ENCODE results near the gene GRM4.
"Not testable (repeated sequence)": the region's sequence is repeated elsewhere in the genome, so short reads cannot be mapped to it uniquely, and the experiment has no call there.

GRM4 gene

GRCh38 chr6:34018961-34019606, 126.8 kb downstream of the GRM4 start:
- no peak for DNase-seq

GRCh38 chr6:34018026-34018425, 127.9 kb downstream of the GRM4 start:
- DNase-seq: no peak

GRCh38 chr6:34017106-34017805, 128.6 kb downstream of the GRM4 start:
- DNase-seq: no peak

DNA sequence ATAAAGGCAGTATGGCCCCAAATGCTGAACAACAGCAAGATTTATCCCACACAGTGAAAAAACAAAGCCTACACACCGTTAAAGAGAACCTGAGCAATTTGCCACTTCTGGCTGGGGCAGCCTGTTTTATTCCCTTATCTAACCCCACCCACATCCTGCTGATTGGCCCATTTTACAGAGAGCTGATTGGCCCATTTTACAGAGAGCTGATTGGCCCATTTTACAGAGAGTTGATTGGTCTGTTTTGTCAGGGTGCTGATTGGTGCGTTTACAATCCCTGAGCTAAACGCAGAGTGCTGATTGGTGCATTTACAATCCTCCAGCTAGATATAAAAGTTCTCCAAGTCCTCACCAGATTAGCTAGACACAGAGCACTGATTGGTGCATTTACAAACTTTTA, 129.3 kb downstream of the GRM4 start:
- DNase-seq: not testable (repeated sequence)

GRCh38 chr6:34015586-34015985, 130.3 kb downstream of the GRM4 start:
- no peak for DNase-seq

DNA sequence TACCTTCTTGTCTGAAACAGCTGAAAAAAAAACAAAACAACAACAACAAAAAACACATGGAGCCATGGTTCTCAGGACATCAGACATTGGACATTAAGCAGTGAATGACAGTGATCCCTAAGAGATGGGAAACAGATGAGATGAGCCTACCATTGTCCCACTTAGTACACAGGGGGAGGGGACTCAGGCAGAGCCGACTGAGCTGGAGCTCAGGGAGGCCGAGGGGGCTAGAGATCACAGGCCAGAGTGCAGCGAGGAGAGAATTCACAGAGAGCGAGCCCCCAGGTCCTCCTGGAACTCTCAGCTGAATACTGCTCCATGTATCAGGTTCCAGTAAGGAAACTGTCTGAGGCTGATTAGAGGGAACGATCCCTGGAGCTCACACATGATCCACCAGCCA, 134.6 kb downstream of the GRM4 start:
- no peak for DNase-seq

GRCh38 chr6:34005901-34006531, 139.9 kb downstream of the GRM4 start:
- no peak for DNase-seq

GRCh38 chr6:34004706-34005105, 141.2 kb downstream of the GRM4 start:
- no peak for DNase-seq

DNA sequence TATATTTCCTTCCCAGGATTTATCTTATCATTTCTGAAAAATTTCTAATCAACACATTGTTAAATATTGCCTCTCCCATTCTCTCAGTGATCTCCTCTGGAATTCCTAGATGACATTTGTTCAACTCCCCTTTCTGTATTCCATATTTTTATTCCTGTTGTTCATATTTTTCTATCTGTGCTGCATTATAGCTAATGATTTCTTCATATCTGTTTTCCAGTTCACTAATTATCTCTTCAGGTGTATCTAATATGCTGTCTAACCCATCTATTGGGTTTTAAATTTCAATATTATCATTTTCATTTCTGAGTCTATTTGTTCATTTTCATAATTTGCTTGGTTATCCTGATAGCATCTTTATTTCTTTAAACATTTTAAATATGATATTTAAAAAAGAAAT, 141.9 kb downstream of the GRM4 start:
- no peak for DNase-seq

- no peak for DNase-seq
Measured at GRCh38 chr6:34001706-34002621, 143.9 kb downstream of the GRM4 start.

DNA sequence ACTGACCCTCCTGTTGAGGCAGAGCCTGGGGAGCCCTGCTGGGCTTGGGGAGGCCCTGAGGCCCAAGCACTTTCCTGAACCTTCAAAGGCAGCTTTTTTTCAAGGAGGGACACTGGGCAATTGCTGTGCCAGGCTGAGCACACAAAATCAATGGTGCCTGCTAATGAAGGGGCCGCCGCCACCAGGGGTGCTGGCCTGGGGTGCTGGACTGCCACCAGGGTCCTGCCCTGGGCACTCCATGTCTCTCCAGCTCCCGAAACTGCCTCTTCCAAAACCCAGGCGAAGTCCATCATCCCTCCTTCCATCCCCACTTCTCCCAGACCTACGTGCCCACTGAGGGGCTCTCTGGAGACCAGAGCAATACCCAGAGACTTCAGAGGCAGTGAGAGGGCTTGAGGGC, 145.6 kb downstream of the GRM4 start:
- no peak for DNase-seq

GRCh38 chr6:33999567-33999966, 146.3 kb downstream of the GRM4 start:
- DNase-seq: no peak

DNA sequence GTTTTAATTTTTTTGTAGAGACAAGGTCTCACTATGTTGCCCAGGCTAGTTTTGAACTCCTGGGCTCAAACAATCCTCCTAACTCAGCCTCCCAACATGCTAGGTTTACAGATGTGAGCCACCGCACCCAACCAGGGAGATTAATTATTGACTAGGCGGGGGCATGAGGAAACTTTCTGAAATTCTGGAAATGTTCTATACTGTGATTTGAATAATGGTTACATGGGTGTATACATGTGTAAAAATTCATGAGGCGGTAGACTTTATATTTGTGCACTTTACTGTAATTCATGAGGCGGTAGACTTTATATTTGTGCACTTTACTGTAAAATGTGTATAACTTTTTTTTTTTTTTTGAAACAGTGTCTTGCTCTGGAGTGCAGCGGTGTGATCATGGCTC, 147.2 kb downstream of the GRM4 start:
- no peak for DNase-seq

GRCh38 chr6:33997265-33997664, 148.6 kb downstream of the GRM4 start:
- no peak for DNase-seq

GRCh38 chr6:33996120-33996475, 149.8 kb downstream of the GRM4 start:
- no peak for DNase-seq

DNA sequence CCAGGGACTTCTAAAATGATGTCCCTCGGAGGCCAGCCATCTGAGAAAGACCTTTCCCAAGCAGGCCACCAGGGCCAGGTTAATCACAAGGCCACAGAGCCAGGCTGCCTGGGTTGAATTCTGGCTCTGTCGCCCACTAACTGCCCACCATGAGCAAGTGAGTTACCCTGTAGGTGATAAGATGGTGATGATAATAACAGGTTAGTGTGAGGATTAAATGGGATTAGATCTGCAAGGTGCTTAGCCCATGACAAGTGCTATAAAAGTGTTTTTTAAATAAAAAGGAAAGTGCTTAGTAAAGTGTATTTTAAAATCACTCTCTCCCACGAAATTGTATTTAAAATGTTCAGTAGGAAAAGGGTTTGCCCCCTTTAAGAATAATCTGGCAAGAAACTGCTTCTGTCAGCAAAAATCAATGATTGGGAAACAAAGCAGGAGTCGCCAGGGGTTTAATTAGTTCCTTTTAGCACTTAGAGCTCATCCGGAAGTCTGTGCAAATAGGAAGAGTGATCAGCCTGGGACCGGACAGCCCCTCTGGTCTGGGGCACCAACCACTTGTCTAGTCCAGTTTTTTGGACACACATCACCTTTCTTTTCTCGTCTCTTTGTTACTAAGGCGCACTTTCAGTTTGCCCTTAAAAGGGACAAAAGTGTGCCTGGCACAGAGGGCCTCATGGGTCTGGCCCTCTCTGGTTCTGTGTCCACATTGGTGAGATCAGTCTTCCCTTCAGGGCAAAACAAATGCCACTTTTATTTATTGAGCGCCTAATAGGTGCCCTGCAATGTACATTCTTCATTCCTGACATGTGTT, 150.4 kb downstream of the GRM4 start:
- no peak for DNase-seq

DNA sequence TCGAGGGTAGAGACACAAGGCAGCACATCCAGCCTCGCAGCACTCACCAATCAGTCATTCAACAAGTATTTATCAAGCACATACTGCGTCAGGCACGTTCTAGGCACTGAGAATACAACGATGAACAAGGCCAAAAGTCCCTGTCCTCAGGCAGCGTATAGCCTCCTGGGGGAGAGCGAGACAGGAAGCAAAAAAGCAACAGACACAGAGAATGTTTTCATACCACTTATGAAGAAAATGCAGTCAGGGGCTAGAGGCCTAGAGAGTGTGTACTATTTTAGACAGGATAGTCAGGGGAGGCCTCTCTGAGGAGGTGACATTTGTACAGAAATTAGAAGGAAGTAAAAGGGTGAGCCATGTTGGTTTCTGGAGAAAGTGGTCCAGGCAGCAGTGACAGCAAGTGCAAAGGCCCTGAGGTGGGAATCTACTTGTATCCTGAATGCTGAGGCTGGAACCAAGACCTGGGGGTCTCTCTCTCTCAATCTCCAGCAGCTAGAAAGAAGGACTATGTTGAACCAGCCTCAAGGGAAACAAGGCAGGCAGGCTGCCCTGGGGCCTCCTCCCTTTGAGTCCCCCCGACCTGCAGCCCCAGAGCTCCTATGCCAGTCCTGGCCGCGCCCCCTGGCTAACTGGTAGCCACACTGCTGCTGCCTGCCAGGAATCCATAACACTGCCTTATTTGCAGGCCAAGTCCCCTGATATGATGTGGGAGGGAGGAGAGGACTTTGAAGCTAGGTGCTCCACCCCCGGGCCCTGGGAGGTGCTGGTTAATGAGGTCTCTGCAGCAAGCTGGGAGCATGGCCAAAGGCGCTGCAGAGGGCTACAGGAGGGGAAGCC, 151.2 kb downstream of the GRM4 start:
- DNase-seq: no peak

DNA sequence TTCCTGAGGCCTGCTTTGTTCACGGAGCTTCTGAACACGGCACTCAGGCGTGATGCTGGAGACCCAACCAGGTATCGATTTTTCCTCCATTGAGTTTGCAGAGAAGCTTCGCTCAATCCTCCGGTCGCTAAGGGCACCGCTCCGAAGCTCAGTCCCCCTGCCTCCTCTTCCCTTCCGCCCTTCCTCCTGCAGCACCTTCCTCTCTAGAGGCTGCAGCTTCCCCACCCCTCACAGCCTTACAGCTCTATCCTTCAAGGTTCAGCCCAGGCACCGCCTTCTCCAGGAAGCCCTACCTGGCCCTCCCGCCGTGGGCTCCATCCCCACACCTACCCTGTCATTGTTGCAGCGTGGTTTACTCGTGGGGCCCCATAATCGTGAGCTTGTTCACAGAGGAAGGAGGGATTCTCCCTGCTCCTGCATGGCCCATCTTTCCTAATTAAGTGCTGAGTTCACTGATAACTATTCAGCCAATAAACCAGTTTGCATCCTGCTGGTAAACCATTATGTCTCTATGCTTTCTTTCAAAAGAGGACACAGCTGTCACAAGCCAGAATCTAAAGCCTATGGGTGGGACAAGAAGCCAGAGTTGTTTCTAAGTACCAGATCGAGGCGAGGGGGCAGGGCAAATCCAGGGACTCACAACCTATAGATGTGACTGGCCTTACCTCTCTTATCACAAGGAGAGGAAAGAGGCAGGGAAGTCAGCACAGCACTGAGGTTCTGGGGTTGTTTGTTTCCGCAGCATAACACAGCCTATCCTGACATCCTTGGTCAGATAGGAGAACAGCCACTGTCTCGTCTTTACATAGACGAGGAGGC, 152.0 kb downstream of the GRM4 start:
- no peak for DNase-seq

GRCh38 chr6:33993091-33993490, 152.8 kb downstream of the GRM4 start:
- no peak for DNase-seq

GRCh38 chr6:33992191-33992590, 153.7 kb downstream of the GRM4 start:
- no peak for DNase-seq

DNA sequence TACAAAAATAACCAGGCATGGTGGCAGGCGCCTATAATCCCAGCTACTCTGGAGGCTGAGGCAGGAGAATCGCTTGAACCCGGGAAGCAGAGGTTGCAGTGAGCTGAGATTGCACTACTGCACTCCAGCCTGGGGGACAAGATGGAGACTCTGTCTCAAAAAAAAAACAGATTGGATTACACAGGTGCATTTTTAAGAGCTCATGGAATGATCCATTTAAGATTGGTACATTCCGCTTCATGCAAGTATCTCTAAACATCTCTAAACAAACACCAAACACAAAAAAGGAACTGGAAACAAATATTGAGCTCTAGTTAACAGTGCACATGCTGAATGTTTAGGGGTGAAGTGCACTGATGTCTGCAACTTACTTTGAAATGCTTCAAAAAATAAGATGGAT, 154.3 kb downstream of the GRM4 start:
- DNase-seq: no peak
